ENCODE results near the gene HSF2BP.
"Not testable (repeated sequence)": the region's sequence is repeated elsewhere in the genome, so short reads cannot be mapped to it uniquely, and the experiment has no call there.

HSF2BP gene

DNA sequence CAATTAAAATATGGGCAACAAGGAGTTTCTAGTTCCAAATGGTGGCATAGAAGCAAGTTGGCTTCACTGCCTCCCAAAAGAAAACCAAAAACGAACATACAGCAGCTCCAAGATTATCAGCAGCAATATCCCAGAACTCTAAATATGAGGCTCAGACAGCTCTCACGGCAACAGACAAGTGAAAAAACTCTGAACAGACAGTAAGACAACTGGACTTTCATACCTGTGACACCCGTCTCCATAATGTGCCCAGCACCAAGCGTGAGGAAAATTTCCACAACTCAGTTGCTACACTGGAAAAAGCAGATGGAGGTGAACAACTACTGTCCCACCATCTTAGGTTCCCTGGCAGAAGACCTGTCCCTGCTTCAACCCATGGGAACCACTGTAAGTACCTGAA, 39.9 kb downstream of the HSF2BP start:
- TF ChIP-seq, protein P1, sequence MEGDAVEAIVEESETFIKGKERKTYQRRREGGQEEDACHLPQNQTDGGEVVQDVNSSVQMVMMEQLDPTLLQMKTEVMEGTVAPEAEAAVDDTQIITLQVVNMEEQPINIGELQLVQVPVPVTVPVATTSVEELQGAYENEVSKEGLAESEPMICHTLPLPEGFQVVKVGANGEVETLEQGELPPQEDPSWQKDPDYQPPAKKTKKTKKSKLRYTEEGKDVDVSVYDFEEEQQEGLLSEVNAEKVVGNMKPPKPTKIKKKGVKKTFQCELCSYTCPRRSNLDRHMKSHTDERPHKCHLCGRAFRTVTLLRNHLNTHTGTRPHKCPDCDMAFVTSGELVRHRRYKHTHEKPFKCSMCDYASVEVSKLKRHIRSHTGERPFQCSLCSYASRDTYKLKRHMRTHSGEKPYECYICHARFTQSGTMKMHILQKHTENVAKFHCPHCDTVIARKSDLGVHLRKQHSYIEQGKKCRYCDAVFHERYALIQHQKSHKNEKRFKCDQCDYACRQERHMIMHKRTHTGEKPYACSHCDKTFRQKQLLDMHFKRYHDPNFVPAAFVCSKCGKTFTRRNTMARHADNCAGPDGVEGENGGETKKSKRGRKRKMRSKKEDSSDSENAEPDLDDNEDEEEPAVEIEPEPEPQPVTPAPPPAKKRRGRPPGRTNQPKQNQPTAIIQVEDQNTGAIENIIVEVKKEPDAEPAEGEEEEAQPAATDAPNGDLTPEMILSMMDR (IDR thresholded peaks at IDR 0.05; ENCODE audit: low read depth, low read length): no peak
- H3K4me3 ChIP-seq (ENCODE audit: low read depth, low read length): no peak overlapping the region

DNA sequence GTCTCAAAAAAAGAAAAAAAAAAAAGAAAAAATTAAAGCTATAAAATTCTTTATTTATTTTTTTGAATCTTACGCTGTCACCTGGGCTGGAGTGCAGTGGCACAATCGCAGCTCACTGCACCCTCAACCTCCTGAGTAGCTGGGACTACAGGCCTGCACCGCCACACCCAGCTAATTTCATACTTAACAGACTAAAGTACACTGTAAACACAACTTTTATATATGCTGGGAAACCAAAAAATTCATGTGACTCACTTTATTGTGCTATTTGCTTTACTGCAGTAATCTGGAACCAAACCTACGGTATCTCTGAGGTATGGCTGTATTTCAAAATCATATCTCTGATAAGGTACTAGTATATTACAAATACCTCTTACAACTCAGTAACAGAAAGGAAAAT, 40.3 kb downstream of the HSF2BP start:
- no peak overlapping the region for H3K4me3 ChIP-seq (ENCODE audit: low read depth, low read length)
- TF ChIP-seq, protein P1 (IDR thresholded peaks at IDR 0.05; ENCODE audit: low read depth, low read length): no peak

- H3K4me3 ChIP-seq (ENCODE audit: low read depth, low read length): not testable (repeated sequence)
These were observed 42.4 kb downstream of the HSF2BP start for GRCh38 chr21:43616861-43617260.

DNA sequence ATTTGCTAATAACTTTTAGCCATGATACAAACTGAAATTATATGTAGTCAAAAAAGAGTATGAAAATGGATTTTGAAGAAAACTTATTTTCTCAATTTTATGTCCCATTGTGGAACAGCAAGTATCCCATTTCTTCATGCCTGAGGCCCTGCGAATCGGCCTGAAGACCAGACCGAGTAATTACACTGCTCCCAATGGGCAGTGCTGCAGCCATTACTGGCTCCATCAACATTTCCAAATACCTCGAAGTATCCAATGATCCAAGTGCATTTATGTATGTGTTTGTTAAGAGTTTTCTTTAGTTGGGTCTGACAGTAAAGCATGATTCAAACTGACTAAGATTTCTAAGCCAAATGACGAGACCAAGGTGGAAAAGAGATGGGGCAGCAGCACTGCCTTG, 44.4 kb downstream of the HSF2BP start:
- H3K4me3 ChIP-seq (ENCODE audit: low read depth, low read length): no peak overlapping the region
- TF ChIP-seq, protein P1 (IDR thresholded peaks at IDR 0.05; ENCODE audit: low read depth, low read length): no peak

GRCh38 chr21:43613755-43614638, 45.3 kb downstream of the HSF2BP start:
- no peak overlapping the region for H3K4me3 ChIP-seq (ENCODE audit: low read depth, low read length)
- TF ChIP-seq, protein P1 (IDR thresholded peaks at IDR 0.05; ENCODE audit: low read depth, low read length): no peak

- TF ChIP-seq, protein P1 (IDR thresholded peaks at IDR 0.05; ENCODE audit: low read depth, low read length): peak; percentile 91
- no peak overlapping the region for H3K4me3 ChIP-seq (ENCODE audit: low read depth, low read length)
These were observed 47.5 kb downstream of the HSF2BP start for GRCh38 chr21:43611598-43612369.

DNA sequence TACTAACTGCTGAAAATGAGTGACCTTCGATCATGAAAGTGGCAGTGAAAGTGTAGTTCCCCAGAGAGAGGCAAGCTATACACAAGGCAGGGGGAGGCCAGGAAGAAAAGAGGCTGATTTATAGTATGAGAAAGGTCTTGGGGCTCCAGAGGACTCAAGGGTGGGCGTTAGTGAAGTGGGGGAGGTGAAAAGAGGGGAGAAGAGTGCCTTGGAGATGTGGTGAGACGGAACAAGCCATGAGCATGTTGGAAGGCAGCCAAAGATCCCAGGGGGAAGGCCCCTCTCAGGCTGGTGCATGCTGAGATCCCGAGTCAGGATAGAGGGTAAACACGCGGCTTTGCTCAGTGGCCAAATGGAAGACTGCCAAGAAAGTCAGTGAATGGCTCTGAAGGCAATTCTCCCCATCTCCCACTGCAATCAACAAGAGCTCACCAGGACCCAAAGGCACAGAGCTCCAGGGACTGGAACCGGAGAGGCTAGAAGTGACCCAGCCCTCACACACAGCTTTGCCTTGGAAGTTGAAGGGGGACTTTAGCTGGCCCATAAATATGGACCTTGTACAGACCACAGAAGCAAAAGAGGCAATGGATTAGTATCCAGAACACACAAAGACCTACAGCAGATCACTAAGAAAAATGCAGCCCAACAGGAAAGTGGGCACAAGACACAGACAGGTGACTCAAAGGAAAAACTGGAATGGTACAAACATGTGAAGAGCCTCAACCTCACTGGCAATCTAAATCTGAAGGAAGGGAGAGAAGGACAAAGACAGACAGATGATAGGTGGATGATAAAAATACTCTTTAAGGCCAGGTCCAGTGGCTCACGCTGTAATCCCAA, 49.6 kb downstream of the HSF2BP start:
- TF ChIP-seq, protein P1 (IDR thresholded peaks at IDR 0.05; ENCODE audit: low read depth, low read length): no peak
- no peak overlapping the region for H3K4me3 ChIP-seq (ENCODE audit: low read depth, low read length)

Data from WI38 (cell line).